ENCODE data around the gene TMIGD3. TPM values are rescaled to one million over a fixed set of nuclear protein-coding genes. Genes with fewer than 3 reads are reported as not detected.

TMIGD3 gene
- total RNA-seq, 1 experiment from 2014 or later: not detected

- DNase-seq (ENCODE audit: low spot score): no peak
Observed at GRCh38 chr1:111512931-111513330, 9.5 kb upstream of the TMIGD3 start.

DNA sequence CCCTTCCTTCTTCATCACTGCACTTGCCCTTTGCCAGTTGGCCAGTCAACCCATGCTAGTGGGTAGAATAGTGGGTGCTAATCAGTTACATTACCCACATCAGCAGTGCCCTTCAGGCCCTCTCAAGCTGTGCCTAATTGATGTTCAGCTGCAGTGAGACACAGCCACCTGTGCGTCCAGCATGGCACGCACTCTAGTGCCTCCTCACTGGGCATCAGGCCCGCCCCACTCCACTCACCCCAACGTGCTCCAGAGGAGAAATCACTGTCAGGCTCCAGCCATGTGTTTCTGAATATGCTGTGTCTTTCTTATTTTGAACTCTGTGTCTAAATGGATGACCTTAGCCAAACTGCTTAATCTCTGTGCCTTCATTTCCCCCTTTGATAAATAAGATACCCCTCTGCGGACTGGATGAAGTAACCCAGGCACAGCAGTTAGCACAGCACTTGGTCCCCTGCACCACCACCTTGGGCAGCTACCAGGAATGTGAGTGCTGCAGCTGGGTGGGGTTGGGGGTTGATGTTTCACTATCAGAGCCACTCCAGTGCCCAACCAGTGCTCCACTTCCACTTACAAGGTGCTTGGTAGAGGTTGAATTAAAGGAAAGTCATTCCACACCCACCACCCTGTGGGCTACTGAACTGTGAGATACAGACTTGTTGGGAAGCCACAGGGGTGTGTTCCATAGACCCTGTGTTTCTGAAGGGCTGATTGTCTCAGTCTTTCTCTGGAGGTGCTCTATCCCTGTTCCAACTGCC is 8.9 kb upstream of the TMIGD3 start:
- CTCF ChIA-PET: interaction anchor here (0.7 kb wide), 1 partner anchor 130 kb away, joined by 3 read pairs; no protein-coding TSS in a partner anchor
- Mint-ChIP-seq H3K27ac (no peak overlapping the region), H3K4me3 (no peak overlapping the region)

More at GRCh38 chr1:111512931-111513330, 9.5 kb upstream of the TMIGD3 start:
- Mint-ChIP-seq H3K4me1 (peaks cover 18% of the 10 kb centered on the region), H3K27me3 (ENCODE audit: low read depth) (peaks cover 10% of the 10 kb centered on the region), H3K9me3 (no peaks in the 10 kb centered on the region), H3K27ac (no peak overlapping the region), H3K36me3 (no peaks in the 10 kb centered on the region), H3K4me3 (no peak overlapping the region)
- no peak for ATAC-seq
- POLR2A ChIA-PET: no interaction called here
- no peak for TF ChIP-seq OVOL2 (CRISPR knock-in tag; IDR thresholded peaks at IDR 0.05; ENCODE audit: borderline replicate concordance)
- TF ChIP-seq TP53 (CRISPR knock-in tag; IDR thresholded peaks at IDR 0.05): no peak
- no peak for TF ChIP-seq ATF3 (CRISPR knock-in tag; conservative IDR thresholded peaks at IDR 0.05)
- TF ChIP-seq TEAD4 (CRISPR knock-in tag; IDR thresholded peaks at IDR 0.05): no peak
- TF ChIP-seq ZNF317 (CRISPR knock-in tag; IDR thresholded peaks at IDR 0.05; ENCODE audit: borderline replicate concordance, low read depth): no peak
- TF ChIP-seq, protein P1, sequence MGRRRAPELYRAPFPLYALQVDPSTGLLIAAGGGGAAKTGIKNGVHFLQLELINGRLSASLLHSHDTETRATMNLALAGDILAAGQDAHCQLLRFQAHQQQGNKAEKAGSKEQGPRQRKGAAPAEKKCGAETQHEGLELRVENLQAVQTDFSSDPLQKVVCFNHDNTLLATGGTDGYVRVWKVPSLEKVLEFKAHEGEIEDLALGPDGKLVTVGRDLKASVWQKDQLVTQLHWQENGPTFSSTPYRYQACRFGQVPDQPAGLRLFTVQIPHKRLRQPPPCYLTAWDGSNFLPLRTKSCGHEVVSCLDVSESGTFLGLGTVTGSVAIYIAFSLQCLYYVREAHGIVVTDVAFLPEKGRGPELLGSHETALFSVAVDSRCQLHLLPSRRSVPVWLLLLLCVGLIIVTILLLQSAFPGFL (CRISPR knock-in tag; IDR thresholded peaks at IDR 0.05; ENCODE audit: borderline replicate concordance): no peak
- no peak for TF ChIP-seq ELF4 (CRISPR knock-in tag; IDR thresholded peaks at IDR 0.05; ENCODE audit: low read depth)
- TF ChIP-seq, protein P2, sequence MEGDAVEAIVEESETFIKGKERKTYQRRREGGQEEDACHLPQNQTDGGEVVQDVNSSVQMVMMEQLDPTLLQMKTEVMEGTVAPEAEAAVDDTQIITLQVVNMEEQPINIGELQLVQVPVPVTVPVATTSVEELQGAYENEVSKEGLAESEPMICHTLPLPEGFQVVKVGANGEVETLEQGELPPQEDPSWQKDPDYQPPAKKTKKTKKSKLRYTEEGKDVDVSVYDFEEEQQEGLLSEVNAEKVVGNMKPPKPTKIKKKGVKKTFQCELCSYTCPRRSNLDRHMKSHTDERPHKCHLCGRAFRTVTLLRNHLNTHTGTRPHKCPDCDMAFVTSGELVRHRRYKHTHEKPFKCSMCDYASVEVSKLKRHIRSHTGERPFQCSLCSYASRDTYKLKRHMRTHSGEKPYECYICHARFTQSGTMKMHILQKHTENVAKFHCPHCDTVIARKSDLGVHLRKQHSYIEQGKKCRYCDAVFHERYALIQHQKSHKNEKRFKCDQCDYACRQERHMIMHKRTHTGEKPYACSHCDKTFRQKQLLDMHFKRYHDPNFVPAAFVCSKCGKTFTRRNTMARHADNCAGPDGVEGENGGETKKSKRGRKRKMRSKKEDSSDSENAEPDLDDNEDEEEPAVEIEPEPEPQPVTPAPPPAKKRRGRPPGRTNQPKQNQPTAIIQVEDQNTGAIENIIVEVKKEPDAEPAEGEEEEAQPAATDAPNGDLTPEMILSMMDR (IDR thresholded peaks at IDR 0.05): no peak
- TF ChIP-seq CREM (CRISPR knock-in tag; IDR thresholded peaks at IDR 0.05): no peak
- CTCF ChIA-PET: no interaction called here

GRCh38 chr1:111511370-111511769 is 7.9 kb upstream of the TMIGD3 start:
- Mint-ChIP-seq H3K9me3 (no peaks in the 10 kb centered on the region), H3K27me3 (ENCODE audit: low read depth) (peaks cover 7% of the 10 kb centered on the region), H3K4me1 (peaks cover 18% of the 10 kb centered on the region), H3K36me3 (no peaks in the 10 kb centered on the region), H3K4me3 (no peak overlapping the region), H3K27ac (no peak overlapping the region)
- ChIA-PET CTCF (no interaction called here), POLR2A (no interaction called here)
- no peak for TF ChIP-seq KAT7 (CRISPR knock-in tag; IDR thresholded peaks at IDR 0.05; ENCODE audit: borderline replicate concordance)
- no peak for TF ChIP-seq TEAD4 (CRISPR knock-in tag; IDR thresholded peaks at IDR 0.05)
- no peak for TF ChIP-seq TCF7 (CRISPR knock-in tag; IDR thresholded peaks at IDR 0.05; ENCODE audit: low read depth)
- no peak for TF ChIP-seq SMAD4 (CRISPR knock-in tag; IDR thresholded peaks at IDR 0.05)
- TF ChIP-seq, protein P3, sequence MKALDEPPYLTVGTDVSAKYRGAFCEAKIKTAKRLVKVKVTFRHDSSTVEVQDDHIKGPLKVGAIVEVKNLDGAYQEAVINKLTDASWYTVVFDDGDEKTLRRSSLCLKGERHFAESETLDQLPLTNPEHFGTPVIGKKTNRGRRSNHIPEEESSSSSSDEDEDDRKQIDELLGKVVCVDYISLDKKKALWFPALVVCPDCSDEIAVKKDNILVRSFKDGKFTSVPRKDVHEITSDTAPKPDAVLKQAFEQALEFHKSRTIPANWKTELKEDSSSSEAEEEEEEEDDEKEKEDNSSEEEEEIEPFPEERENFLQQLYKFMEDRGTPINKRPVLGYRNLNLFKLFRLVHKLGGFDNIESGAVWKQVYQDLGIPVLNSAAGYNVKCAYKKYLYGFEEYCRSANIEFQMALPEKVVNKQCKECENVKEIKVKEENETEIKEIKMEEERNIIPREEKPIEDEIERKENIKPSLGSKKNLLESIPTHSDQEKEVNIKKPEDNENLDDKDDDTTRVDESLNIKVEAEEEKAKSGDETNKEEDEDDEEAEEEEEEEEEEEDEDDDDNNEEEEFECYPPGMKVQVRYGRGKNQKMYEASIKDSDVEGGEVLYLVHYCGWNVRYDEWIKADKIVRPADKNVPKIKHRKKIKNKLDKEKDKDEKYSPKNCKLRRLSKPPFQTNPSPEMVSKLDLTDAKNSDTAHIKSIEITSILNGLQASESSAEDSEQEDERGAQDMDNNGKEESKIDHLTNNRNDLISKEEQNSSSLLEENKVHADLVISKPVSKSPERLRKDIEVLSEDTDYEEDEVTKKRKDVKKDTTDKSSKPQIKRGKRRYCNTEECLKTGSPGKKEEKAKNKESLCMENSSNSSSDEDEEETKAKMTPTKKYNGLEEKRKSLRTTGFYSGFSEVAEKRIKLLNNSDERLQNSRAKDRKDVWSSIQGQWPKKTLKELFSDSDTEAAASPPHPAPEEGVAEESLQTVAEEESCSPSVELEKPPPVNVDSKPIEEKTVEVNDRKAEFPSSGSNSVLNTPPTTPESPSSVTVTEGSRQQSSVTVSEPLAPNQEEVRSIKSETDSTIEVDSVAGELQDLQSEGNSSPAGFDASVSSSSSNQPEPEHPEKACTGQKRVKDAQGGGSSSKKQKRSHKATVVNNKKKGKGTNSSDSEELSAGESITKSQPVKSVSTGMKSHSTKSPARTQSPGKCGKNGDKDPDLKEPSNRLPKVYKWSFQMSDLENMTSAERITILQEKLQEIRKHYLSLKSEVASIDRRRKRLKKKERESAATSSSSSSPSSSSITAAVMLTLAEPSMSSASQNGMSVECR (CRISPR knock-in tag; IDR thresholded peaks at IDR 0.05; ENCODE audit: borderline replicate concordance): no peak
- no peak for TF ChIP-seq MXD4 (CRISPR knock-in tag; IDR thresholded peaks at IDR 0.05; ENCODE audit: borderline replicate concordance)
- no peak for DNase-seq (ENCODE audit: low spot score)
- no peak for ATAC-seq

More for the DNA sequence above, 8.9 kb upstream of the TMIGD3 start:
- Mint-ChIP-seq H3K27me3 (ENCODE audit: low read depth) (peaks cover 9% of the 10 kb centered on the region), H3K4me1 (peaks cover 18% of the 10 kb centered on the region), H3K9me3 (no peaks in the 10 kb centered on the region), H3K36me3 (no peaks in the 10 kb centered on the region)
- no peak for ATAC-seq
- POLR2A ChIA-PET: no interaction called here
- TF ChIP-seq ZNF317 (CRISPR knock-in tag; IDR thresholded peaks at IDR 0.05; ENCODE audit: borderline replicate concordance, low read depth) (no peak), ZNF138 (CRISPR knock-in tag; conservative IDR thresholded peaks at IDR 0.05) (no peak), FOXK1 (CRISPR knock-in tag; IDR thresholded peaks at IDR 0.05) (no peak), KAT7 (CRISPR knock-in tag; IDR thresholded peaks at IDR 0.05; ENCODE audit: borderline replicate concordance) (no peak), OVOL2 (CRISPR knock-in tag; IDR thresholded peaks at IDR 0.05; ENCODE audit: borderline replicate concordance) (no peak), ZNF671 (CRISPR knock-in tag; IDR thresholded peaks at IDR 0.05) (no peak)
- TF ChIP-seq, protein P4, sequence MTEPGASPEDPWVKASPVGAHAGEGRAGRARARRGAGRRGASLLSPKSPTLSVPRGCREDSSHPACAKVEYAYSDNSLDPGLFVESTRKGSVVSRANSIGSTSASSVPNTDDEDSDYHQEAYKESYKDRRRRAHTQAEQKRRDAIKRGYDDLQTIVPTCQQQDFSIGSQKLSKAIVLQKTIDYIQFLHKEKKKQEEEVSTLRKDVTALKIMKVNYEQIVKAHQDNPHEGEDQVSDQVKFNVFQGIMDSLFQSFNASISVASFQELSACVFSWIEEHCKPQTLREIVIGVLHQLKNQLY (CRISPR knock-in tag; IDR thresholded peaks at IDR 0.05): no peak
- DNase-seq (ENCODE audit: low spot score): no peak
